ENCODE results near the gene SREBF2. TPM values are rescaled to one million over a fixed set of nuclear protein-coding genes. Genes with fewer than 3 reads are reported as not detected.

The SREBF2 gene
- total and polyA plus RNA-seq, 2 donors (not counting 1 experiment from before 2014, with no cell fraction given): 116 to 287 TPM

DNA sequence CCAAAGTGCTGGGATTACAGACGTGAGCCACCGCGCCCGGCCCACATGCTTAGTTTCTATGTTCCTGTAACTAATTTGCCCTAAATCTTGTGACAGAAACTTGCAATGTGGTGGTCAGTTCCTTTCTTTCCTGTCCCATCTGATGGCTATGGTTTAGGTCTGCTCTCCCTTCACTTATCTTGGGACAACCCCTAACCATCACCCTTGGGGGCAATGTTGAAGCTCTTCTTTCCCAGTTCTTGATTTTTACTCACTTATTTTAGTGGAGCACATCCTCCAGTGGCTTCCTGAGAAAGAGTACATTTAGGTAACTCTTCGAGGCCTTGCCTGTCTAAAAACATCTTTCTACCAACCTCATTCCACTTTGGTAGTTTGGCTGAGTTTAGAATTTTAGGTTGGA, 7.3 kb downstream of the SREBF2 start:
- ChIA-PET POLR2A (interaction anchor here (1.4 kb wide), 1 partner anchor 22 kb away, joined by 3 read pairs; no protein-coding TSS in a partner anchor), CTCF (interaction anchor here (0.6 to 1.3 kb wide), 4 partner anchors 9 to 143 kb away, joined by 3 to 4 read pairs (median 4); no protein-coding TSS in a partner anchor)
- Histone ChIP-seq H3K4me3 (ENCODE audit: control extremely low read depth in 1 of 5, extremely low read depth in 1 of 5, insufficient read depth in 1 of 5, low read depth in 2 of 5, low read length in 4 of 5) (no peak overlapping the region), H3K27ac (ENCODE audit: low read length in 2 of 2) (peak overlapping the region in 1 of 2 donors; percentile 70), H3K36me3 (replicated peaks in 1 of 2; ENCODE audit: control extremely low read depth in 1 of 2, control insufficient read depth in 1 of 2, extremely low read depth in 1 of 2, insufficient read depth in 2 of 2, low read length in 1 of 2) (peaks cover 0 to 48% of the 10 kb centered on the region in 2 experiments), H3K9me3 (ENCODE audit: control extremely low read depth in 1 of 3, control insufficient read depth in 2 of 3, insufficient read depth in 1 of 3, low read length in 2 of 3) (no peaks in the 10 kb centered on the region), H3K27me3 (replicated peaks in 1 of 4; ENCODE audit: control extremely low read depth in 1 of 4, control insufficient read depth in 3 of 4, insufficient read depth in 4 of 4, low read length in 3 of 4) (no peaks in the 10 kb centered on the region), H2AFZ (ENCODE audit: insufficient read depth, low read depth, low read length, poor library complexity, severe bottlenecking) (no peak overlapping the region), H3K79me2 (ENCODE audit: control insufficient read depth, insufficient read depth, low read length) (peaks cover 96% of the 10 kb centered on the region), H4K20me1 (ENCODE audit: control insufficient read depth, insufficient read depth, low read length, poor library complexity, severe bottlenecking) (peaks cover 37% of the 10 kb centered on the region), H3K9ac (ENCODE audit: low read length) (no peak overlapping the region), H3K4me1 (ENCODE audit: control insufficient read depth in 2 of 2, insufficient read depth in 2 of 2, low read length in 2 of 2) (peaks cover 38 to 44% of the 10 kb centered on the region in 2 donors), H3K4me2 (replicated peaks; ENCODE audit: low read depth, low read length, poor library complexity, severe bottlenecking) (no peak overlapping the region)
- ATAC-seq (ENCODE audit: low read depth) (no peak), DNase-seq (no peak)
- intact Hi-C loops (cut with micrococcal nuclease): no loop called here
- Mint-ChIP-seq H3K4me1 (peaks cover 76% of the 10 kb centered on the region), H3K4me3 (no peak overlapping the region), H3K27ac (peak overlapping the region; percentile 58), H3K27me3 (no peaks in the 10 kb centered on the region), H3K9me3 (ENCODE audit: insufficient read depth) (no peaks in the 10 kb centered on the region)
- WGBS (ENCODE audit: insufficient coverage): no CpG with 5 or more reads among the region's 5 CpGs
- TF ChIP-seq, protein P1, sequence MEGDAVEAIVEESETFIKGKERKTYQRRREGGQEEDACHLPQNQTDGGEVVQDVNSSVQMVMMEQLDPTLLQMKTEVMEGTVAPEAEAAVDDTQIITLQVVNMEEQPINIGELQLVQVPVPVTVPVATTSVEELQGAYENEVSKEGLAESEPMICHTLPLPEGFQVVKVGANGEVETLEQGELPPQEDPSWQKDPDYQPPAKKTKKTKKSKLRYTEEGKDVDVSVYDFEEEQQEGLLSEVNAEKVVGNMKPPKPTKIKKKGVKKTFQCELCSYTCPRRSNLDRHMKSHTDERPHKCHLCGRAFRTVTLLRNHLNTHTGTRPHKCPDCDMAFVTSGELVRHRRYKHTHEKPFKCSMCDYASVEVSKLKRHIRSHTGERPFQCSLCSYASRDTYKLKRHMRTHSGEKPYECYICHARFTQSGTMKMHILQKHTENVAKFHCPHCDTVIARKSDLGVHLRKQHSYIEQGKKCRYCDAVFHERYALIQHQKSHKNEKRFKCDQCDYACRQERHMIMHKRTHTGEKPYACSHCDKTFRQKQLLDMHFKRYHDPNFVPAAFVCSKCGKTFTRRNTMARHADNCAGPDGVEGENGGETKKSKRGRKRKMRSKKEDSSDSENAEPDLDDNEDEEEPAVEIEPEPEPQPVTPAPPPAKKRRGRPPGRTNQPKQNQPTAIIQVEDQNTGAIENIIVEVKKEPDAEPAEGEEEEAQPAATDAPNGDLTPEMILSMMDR (IDR thresholded peaks at IDR 0.05): no peak
- TF ChIP-seq EZH2 (IDR thresholded peaks at IDR 0.05; ENCODE audit: borderline replicate concordance, insufficient read depth, low read depth, low read length, poor library complexity, severe bottlenecking): no peak

DNA sequence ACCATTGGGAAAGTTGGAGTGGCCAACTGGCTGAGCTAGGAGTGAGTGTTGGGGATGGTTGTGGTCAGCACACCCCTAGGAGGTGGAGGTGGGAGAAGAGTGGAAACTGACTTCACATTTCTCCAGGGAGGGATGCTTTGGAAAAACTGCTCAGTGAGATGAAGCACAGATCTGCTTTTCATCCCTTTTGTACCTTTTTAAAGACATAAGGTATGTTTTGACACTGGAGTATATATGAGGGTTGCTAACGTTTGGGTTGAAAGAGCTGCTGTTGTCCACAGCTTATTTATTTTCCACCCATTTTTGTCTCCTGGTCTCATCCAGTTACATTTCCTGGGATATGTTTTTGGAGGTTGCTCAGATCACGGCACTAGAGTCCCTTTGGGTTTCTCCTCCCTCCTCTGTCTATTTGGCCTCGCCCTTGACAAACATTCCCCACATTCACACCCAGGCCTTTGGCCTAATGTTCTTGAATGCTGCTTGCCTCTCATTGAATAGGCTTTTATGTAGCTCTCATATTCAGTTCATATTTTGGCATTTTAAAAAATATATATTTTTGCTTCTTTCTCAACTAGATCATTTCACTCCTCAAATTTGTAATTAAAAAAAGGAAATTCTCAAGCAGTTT, 8.3 kb downstream of the SREBF2 start:
- Histone ChIP-seq H3K4me3 (ENCODE audit: control extremely low read depth in 1 of 5, extremely low read depth in 1 of 5, insufficient read depth in 1 of 5, low read depth in 2 of 5, low read length in 4 of 5) (no peak overlapping the region), H3K79me2 (ENCODE audit: control insufficient read depth, insufficient read depth, low read length) (peaks cover 97% of the 10 kb centered on the region), H2AFZ (ENCODE audit: insufficient read depth, low read depth, low read length, poor library complexity, severe bottlenecking) (no peak overlapping the region), H3K36me3 (replicated peaks in 1 of 2; ENCODE audit: control extremely low read depth in 1 of 2, control insufficient read depth in 1 of 2, extremely low read depth in 1 of 2, insufficient read depth in 2 of 2, low read length in 1 of 2) (peaks cover 0 to 49% of the 10 kb centered on the region in 2 experiments), H3K4me2 (replicated peaks; ENCODE audit: low read depth, low read length, poor library complexity, severe bottlenecking) (no peak overlapping the region), H3K27ac (ENCODE audit: low read length in 2 of 2) (peak overlapping the region in 1 of 2 donors; percentile 70), H3K27me3 (replicated peaks in 1 of 4; ENCODE audit: control extremely low read depth in 1 of 4, control insufficient read depth in 3 of 4, insufficient read depth in 4 of 4, low read length in 3 of 4) (no peaks in the 10 kb centered on the region), H3K4me1 (ENCODE audit: control insufficient read depth in 2 of 2, insufficient read depth in 2 of 2, low read length in 2 of 2) (peaks cover 45 to 54% of the 10 kb centered on the region in 2 donors), H4K20me1 (ENCODE audit: control insufficient read depth, insufficient read depth, low read length, poor library complexity, severe bottlenecking) (peaks cover 47% of the 10 kb centered on the region), H3K9me3 (ENCODE audit: control extremely low read depth in 1 of 3, control insufficient read depth in 2 of 3, insufficient read depth in 1 of 3, low read length in 2 of 3) (no peaks in the 10 kb centered on the region), H3K9ac (ENCODE audit: low read length) (no peak overlapping the region)
- POLR2A ChIA-PET: interaction anchor here (0.8 kb wide), 1 partner anchor 9 kb away, joined by 4 read pairs; the partner anchor contains the start of gene SREBF2
- H3K4me1 Mint-ChIP-seq: peaks cover 80% of the 10 kb centered on the region
- ATAC-seq (ENCODE audit: low read depth) (no peak), DNase-seq (no peak)
- TF ChIP-seq EZH2 (IDR thresholded peaks at IDR 0.05; ENCODE audit: borderline replicate concordance, insufficient read depth, low read depth, low read length, poor library complexity, severe bottlenecking): no peak
- TF ChIP-seq, protein P1 (IDR thresholded peaks at IDR 0.05): no peak
- intact Hi-C loops (cut with micrococcal nuclease): no loop called here
- H3K27me3 Mint-ChIP-seq: no peaks in the 10 kb centered on the region
- CTCF ChIA-PET: interaction anchor here (0.9 to 1.2 kb wide), 2 partner anchors 17 to 144 kb away, joined by 4 read pairs; no protein-coding TSS in a partner anchor
- no peaks in the 10 kb centered on the region for H3K9me3 Mint-ChIP-seq (ENCODE audit: insufficient read depth)
- H3K4me3 Mint-ChIP-seq: no peak overlapping the region
- H3K27ac Mint-ChIP-seq: peak overlapping the region; percentile 79
- WGBS (ENCODE audit: insufficient coverage): no CpG with 5 or more reads among the region's 3 CpGs
